Lower lobe of right lung (tissue), 2 donors: ENCODE results near the gene PCDHB12. TPM values are rescaled to one million over a fixed set of nuclear protein-coding genes. Genes with fewer than 3 reads are reported as not detected.
"Not testable (repeated sequence)": the region's sequence is repeated elsewhere in the genome, so short reads cannot be mapped to it uniquely, and the experiment has no call there.

ENCODE experiments used
- ATAC-seq, 2 donors: fragments of 200-7000 bp; cut with Tn5 transposase; one replicate each; pipeline ENCODE4 v1.9.1; 2020 to 2022; ENCODE audit warnings: mild to moderate bottlenecking in 2 of 2, moderate library complexity in 2 of 2
- DNase-seq: peaks from one replicate; pipeline ENCODE4 v3.0.0-alpha.2; 2020
- H3K27ac ChIP-seq: fragments of 200-600 bp; one replicate; pipeline ENCODE4 v1.8.0; 2022
- H3K27me3 ChIP-seq: fragments of 200-600 bp; one replicate; pipeline ENCODE4 v1.8.0; 2022; ENCODE audit warnings: low read depth
- H3K36me3 ChIP-seq: fragments of 200-600 bp; one replicate; pipeline ENCODE4 v1.8.0; 2022; ENCODE audit warnings: mild to moderate bottlenecking
- H3K4me1 ChIP-seq: fragments of 200-600 bp; one replicate; pipeline ENCODE4 v1.8.0; 2022
- H3K4me3 ChIP-seq: fragments of 200-600 bp; one replicate; pipeline ENCODE4 v1.8.0; 2022; ENCODE audit warnings: mild to moderate bottlenecking
- H3K9me3 ChIP-seq: fragments of 200-600 bp; one replicate; pipeline ENCODE4 v1.8.0; 2022
- CTCF ChIP-seq: fragments of 200-600 bp; IDR thresholded peaks from one replicate; pipeline ENCODE4 v1.8.0; 2022; ENCODE audit warnings: antibody characterized with exemption, mild to moderate bottlenecking
- intact Hi-C: fragments of 100-400 bp; cut with DNase I; formaldehyde crosslinking; loops from one replicate; pipeline ENCODE4 v1.11.0; 2022
- total RNA-seq: library from RNA; stranded (reverse); fragmentation: NEBNext Ultra II Directional; extraction: Animal tissue kit (Norgen Biotek cat#: 25700); gene quantifications from one replicate; pipeline ENCODE4 v1.2.1, GENCODE V29; 2021
- donor health status: DM: no; HTN: yes; CAD: no; lungs with severe emphysema.

PCDHB12 gene
- total RNA-seq, 1 donor from 2014 or later = 1.7 TPM

DNA sequence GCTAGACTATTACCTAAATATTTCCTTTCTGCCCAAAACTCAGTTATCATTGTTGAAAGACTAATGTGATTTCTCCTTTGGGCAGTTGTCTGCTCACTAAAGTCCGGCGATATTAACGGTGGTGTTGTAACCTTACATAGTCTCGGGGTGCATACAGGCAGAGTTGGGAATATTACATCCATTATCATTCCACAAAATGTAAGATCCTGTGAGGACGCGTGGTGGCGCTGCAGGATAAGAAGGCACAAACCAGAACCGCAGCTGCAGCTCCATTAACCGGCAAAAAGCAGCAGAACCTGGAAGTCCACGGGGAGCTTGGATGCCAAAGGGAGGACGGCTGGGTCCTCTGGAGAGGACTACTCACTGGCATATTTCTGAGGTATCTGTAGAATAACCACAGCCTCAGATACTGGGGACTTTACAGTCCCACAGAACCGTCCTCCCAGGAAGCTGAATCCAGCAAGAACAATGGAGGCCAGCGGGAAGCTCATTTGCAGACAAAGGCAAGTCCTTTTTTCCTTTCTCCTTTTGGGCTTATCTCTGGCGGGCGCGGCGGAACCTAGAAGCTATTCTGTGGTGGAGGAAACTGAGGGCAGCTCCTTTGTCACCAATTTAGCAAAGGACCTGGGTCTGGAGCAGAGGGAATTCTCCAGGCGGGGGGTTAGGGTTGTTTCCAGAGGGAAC lies 5.3 kb downstream of the PCDHB12 start, which contains the start of gene PCDHB13:
Gene PCDHB13 (plus strand): TSS at position 264 of the 684 bp plus-strand sequence. CDS start 205 bp downstream, at position 469.
- peak; percentile 42 to 46 for ATAC-seq
- intact Hi-C loops, DNase-seq, H3K27me3 ChIP-seq, H3K36me3 ChIP-seq, H3K4me1 ChIP-seq, H3K27ac ChIP-seq, H3K4me3 ChIP-seq: not testable (repeated sequence)
- peaks cover 33% of the 10 kb centered on the region for H3K9me3 ChIP-seq
- TF ChIP-seq CTCF = peak; percentile 35

- H3K4me1 ChIP-seq, DNase-seq, H3K27ac ChIP-seq, H3K4me3 ChIP-seq, H3K27me3 ChIP-seq, H3K36me3 ChIP-seq, ATAC-seq, intact Hi-C loops: not testable (repeated sequence)
- peaks cover 32% of the 10 kb centered on the region for H3K9me3 ChIP-seq
These were observed 6.1 kb downstream of the PCDHB12 start for GRCh38 chr5:141214583-141214982.

DNA sequence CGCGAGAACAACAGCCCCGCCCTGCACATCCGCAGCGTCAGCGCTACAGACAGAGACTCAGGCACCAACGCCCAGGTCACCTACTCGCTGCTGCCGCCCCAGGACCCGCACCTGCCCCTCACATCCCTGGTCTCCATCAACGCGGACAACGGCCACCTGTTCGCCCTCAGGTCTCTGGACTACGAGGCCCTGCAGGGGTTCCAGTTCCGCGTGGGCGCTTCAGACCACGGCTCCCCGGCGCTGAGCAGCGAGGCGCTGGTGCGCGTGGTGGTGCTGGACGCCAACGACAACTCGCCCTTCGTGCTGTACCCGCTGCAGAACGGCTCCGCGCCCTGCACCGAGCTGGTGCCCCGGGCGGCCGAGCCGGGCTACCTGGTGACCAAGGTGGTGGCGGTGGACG lies 7.0 kb downstream of the PCDHB12 start:
- not testable (repeated sequence) for DNase-seq, H3K27ac ChIP-seq, H3K4me3 ChIP-seq

DNA sequence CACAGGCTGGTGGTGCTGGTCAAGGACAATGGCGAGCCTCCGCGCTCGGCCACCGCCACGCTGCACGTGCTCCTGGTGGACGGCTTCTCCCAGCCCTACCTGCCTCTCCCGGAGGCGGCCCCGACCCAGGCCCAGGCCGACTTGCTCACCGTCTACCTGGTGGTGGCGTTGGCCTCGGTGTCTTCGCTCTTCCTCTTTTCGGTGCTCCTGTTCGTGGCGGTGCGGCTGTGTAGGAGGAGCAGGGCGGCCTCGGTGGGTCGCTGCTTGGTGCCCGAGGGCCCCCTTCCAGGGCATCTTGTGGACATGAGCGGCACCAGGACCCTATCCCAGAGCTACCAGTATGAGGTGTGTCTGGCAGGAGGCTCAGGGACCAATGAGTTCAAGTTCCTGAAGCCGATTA lies 7.5 kb downstream of the PCDHB12 start:
- intact Hi-C loops, H3K27me3 ChIP-seq, H3K36me3 ChIP-seq, DNase-seq, H3K4me1 ChIP-seq, H3K4me3 ChIP-seq, H3K27ac ChIP-seq, ATAC-seq: not testable (repeated sequence)
- peaks cover 40% of the 10 kb centered on the region for H3K9me3 ChIP-seq

More for the DNA sequence above, 7.0 kb downstream of the PCDHB12 start:
- H3K27me3 ChIP-seq, H3K4me1 ChIP-seq, ATAC-seq, H3K36me3 ChIP-seq, intact Hi-C loops: not testable (repeated sequence)
- H3K9me3 ChIP-seq = peaks cover 35% of the 10 kb centered on the region

GRCh38 chr5:141223112-141223783 lies 14.7 kb downstream of the PCDHB12 start, which contains the start of gene PCDHB14:
Gene PCDHB14, plus strand, starts transcription at chr5:141223343. Its CDS starts 163 bp downstream, at chr5:141223506.
- no peak for TF ChIP-seq CTCF
- Histone ChIP-seq H3K4me1 (no peaks in the 10 kb centered on the region), H3K9me3 (peaks cover 78% of the 10 kb centered on the region), H3K27ac (no peak within 1 kb of the TSS), H3K4me3 (peak within 1 kb of the TSS; percentile 31), H3K27me3 (no peaks in the 10 kb centered on the region), H3K36me3 (no peaks in the 10 kb centered on the region)
- intact Hi-C loops = no loop called here
- DNase-seq (no peak), ATAC-seq (no peak)

DNA sequence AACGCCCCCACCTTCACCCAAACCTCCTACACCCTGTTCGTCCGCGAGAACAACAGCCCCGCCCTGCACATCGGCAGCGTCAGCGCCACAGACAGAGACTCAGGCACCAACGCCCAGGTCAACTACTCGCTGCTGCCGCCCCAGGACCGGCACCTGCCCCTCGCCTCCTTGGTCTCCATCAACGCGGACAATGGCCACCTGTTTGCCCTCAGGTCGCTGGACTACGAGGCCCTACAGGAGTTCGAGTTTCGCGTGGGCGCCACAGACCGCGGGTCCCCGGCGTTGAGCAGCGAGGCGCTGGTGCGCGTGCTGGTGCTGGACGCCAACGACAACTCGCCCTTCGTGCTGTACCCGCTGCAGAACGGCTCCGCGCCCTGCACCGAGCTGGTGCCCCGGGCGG lies 16.3 kb downstream of the PCDHB12 start:
- H3K9me3 ChIP-seq = peaks cover 76% of the 10 kb centered on the region
- H3K36me3 ChIP-seq, ATAC-seq, H3K27ac ChIP-seq, H3K4me1 ChIP-seq, H3K27me3 ChIP-seq, H3K4me3 ChIP-seq, DNase-seq, intact Hi-C loops: not testable (repeated sequence)

DNA sequence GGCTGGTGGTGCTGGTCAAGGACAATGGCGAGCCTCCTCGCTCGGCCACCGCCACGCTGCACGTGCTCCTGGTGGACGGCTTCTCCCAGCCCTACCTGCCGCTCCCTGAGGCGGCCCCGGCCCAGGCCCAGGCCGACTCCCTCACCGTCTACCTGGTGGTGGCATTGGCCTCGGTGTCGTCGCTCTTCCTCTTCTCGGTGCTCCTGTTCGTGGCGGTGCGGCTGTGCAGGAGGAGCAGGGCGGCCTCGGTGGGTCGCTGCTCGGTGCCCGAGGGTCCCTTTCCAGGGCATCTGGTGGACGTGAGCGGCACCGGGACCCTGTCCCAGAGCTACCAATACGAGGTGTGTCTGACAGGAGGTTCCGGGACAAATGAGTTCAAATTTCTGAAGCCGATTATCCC lies 16.9 kb downstream of the PCDHB12 start:
- H3K36me3 ChIP-seq, ATAC-seq, DNase-seq, H3K27ac ChIP-seq, H3K4me3 ChIP-seq, H3K4me1 ChIP-seq, intact Hi-C loops, H3K27me3 ChIP-seq: not testable (repeated sequence)
- peaks cover 78% of the 10 kb centered on the region for H3K9me3 ChIP-seq

DNA sequence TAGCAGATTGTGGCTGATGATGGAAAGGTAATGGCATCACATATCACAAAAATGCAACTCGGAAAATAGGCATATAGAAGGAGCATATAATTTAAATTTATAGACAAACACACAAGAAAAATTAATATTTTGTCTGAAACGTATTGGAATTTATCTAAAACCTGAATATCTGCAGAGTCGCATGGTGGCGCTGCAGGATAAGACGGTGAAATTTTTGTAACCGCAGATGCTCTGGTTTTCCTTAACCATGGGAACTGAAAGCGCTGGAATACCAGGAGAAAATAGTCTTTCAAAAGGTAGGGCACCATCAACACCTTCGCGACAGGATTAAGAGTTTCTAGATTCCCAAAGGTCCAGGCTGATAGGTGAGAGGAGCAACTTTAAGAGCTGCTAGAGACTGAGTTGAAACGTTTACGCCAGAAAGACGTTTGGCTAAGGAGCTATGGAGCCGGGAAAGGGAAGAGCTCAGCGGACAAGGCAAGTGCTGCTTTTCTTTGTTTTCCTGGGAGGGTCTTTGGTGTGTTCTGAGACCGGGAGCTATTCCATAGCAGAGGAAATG lies 25.7 kb downstream of the PCDHB12 start:
- Histone ChIP-seq H3K4me3 (peak overlapping the region; percentile 20), H3K9me3 (peaks cover 82% of the 10 kb centered on the region), H3K27ac (no peak overlapping the region), H3K27me3 (no peaks in the 10 kb centered on the region), H3K36me3 (no peaks in the 10 kb centered on the region), H3K4me1 (no peaks in the 10 kb centered on the region)
- intact Hi-C loops = no loop called here
- TF ChIP-seq CTCF = no peak
- ATAC-seq = no peak
- no peak for DNase-seq

GRCh38 chr5:141235922-141236321 lies 27.4 kb downstream of the PCDHB12 start:
- H3K36me3 ChIP-seq, H3K4me3 ChIP-seq, H3K27ac ChIP-seq, H3K4me1 ChIP-seq, intact Hi-C loops, H3K27me3 ChIP-seq, DNase-seq, ATAC-seq: not testable (repeated sequence)
- H3K9me3 ChIP-seq = peaks cover 91% of the 10 kb centered on the region
